Measurements from ENCODE around the gene CALM1.

The CALM1 gene

DNA sequence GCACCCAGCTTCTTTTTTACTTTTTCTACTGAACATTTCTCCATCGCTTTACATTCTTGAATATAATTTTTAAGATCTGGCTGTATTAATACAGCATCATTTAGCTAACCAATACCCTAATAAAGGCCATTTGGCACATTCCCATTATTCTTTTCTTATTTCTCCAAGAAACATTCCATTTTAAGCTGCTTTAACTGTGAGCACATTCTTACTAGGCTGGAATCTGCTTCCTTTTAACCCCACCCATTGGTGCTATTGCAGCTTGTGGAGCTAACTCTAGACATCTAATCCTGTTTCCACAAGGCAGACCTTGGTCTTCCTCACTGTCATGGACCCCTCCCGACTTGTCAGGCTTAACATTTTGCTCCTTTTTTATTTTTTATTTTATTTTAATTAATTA, 15.2 kb downstream of the CALM1 start:
- DNase-seq: no peak

- no peak for DNase-seq
These were observed 19.9 kb downstream of the CALM1 start for GRCh38 chr14:90416720-90417119.

DNA sequence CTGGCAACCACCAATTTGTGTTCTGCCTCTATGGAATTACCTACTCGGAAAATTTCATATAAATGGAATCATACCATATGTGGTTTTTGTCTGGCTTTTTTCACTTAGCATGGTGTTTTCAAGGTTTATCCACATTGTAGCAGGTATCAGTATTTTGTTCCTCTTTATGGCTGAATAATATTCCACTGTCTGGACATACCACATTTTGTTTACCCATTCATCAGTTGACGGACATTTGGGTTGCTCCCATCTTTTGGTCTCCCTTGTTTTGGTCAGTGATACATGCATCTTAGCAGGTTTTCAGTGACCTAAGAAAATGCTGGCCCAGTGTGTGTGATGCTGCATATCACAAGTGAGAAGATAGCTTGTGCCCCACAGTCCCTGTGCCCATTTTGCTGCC, 21.2 kb downstream of the CALM1 start:
- no peak for DNase-seq

GRCh38 chr14:90419200-90419599, 22.4 kb downstream of the CALM1 start:
- DNase-seq: no peak

DNA sequence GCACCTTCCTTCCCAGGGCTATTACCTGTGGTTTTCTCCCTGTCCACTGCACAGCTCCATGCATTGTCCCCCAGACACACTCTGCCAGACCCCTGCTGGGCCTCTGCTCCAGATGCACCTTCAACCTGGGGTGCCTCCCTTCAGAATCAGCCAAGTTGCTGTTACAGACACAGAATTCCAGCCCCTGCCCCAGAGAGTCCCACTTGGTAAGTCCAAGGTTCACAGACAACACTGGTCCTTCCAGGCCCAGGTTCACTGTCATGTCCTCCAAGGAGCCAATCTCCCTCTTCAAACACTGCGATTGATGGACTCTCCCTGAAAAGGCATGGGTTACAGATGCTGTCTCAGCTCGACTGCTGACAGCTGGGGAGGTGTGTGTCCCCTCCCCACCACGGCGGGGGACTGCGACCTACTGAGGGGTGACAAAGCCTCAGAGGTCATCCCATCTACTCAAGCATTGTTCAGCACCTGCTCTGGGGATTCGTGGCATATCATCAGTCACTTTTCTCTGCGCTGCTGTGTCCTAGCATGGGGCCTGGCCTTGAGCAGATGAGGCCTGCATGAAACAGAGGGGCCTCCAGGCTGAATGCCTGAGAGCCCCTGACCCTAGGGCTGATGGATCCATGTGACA, 24.3 kb downstream of the CALM1 start:
- DNase-seq: no peak

GRCh38 chr14:90421632-90422020, 24.8 kb downstream of the CALM1 start:
- DNase-seq: no peak

GRCh38 chr14:90423166-90423565, 26.3 kb downstream of the CALM1 start:
- no peak for DNase-seq

DNA sequence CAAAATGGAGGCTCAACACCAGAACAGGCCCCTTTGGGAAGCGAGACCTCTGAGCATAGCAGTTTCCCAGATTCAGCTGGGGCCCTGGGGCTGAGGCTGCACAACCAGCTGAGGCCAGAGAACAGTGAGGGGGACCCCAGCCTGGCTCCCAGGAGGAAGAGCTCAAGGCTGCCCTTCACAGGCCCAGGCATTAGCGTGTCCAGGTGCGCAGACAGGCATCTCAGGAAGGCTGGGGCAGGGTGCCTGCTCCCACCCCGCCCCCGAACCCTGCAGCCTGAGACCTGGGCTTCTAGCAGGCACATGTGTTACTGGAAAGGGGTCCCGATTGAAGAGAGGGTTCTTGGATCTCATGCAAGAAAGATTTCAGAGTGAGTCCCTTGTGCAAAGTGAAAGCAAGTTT, 27.2 kb downstream of the CALM1 start:
- DNase-seq: no peak

DNA sequence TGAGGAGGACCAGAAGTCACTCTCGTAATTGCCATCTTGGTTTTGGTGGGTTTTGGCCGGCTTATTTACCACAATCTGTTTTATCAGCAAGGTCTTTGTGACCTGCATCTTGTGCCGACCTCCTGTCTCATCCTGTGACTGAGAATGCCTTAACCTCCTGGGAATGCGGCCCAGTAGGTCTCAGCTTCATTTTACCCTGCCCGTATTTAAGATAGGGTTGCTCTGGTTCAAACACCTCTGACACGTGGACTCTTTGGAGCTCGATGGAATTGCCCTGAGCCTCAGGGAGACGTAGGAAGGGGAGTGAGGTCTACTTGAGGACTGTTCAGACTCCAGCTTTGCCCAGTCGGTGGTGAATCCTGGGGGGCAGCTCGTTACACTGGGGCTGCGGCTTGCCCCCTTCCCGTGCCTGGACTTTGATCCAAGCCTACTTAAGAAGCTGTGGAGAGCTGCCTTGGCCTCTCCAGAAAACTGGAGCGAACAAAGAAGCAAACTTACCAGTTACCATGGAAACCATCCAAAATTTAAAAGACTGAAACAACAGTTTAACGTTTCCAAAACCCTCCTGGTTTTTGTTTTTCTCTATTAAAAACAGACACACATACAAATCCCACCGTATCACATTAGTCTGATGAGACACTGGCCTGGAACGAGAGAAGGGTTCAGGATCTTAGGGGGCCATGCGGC, 28.0 kb downstream of the CALM1 start:
- DNase-seq: no peak

- no peak for DNase-seq
These were observed 28.6 kb downstream of the CALM1 start for GRCh38 chr14:90425373-90425879.

GRCh38 chr14:90426031-90426540, 29.3 kb downstream of the CALM1 start:
- DNase-seq: no peak

GRCh38 chr14:90426663-90427062, 29.8 kb downstream of the CALM1 start:
- no peak for DNase-seq

GRCh38 chr14:90427848-90428426, 31.1 kb downstream of the CALM1 start:
- no peak for DNase-seq

DNA sequence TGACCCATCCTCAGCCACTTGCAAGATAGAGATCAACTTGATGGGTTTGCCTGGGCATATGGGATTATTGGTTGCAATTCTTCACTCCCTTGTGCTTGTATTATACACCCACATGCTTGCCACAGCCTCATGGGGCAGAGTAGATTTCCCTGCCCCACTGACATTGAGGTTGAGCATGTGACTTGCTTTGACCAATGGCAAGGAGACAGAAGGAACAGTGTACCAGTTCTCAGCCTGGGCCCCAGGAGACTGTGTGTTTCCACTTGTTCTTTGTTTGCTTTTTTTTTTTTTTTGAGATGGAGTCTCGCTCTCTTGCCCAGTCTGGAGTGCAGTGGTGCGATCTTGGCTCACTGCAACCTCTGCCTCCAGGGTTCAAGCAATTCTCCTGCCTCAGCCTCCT, 31.8 kb downstream of the CALM1 start:
- DNase-seq: no peak

DNA sequence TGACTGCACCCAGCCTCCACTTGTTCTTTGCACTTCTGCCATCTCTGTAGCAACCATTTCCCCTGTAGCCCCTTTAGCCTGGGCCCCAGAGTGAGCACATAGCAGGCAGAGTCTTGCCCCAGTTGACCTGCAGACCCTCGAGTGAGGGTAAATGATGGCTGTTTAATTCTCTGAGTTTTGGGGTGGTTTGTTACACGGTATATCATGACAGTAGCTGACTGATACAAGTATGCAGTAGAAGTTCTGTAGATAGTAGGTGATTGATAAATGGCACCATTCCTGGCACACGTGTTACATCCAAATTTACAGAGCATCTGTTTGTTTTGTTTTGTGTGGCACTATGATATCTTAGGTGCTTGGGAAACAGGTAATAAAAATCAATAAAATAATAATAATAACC, 32.4 kb downstream of the CALM1 start:
- no peak for DNase-seq

GRCh38 chr14:90429754-90430153, 32.9 kb downstream of the CALM1 start:
- DNase-seq: no peak

GRCh38 chr14:90434370-90435020, 37.7 kb downstream of the CALM1 start:
- DNase-seq: no peak

- DNase-seq: no peak
These were observed 42.0 kb downstream of the CALM1 start for GRCh38 chr14:90438841-90439240.

GRCh38 chr14:90440021-90440451, 43.2 kb downstream of the CALM1 start:
- DNase-seq: no peak

- no peak for DNase-seq
These were observed 43.8 kb downstream of the CALM1 start for GRCh38 chr14:90440592-90440991.

DNA sequence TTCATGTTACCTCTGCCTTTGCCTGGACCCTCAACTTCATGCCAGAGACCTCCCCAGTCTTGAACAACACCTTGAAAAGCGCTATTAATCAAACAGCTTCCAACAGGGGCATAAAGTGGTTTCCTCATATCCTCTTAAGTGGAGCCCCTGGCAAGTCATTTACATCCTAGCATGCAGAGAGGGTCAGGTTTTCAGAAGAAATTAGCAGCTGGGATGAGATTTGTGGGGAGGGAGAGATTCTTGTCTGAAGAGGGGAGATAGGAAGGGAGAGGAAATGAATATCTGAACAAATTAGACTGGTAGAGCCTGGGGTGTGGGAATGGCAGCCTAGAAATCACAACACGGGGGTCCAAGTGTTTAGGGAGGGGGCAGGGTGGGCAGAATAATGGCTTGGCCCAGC, 45.6 kb downstream of the CALM1 start:
- no peak for DNase-seq

DNA sequence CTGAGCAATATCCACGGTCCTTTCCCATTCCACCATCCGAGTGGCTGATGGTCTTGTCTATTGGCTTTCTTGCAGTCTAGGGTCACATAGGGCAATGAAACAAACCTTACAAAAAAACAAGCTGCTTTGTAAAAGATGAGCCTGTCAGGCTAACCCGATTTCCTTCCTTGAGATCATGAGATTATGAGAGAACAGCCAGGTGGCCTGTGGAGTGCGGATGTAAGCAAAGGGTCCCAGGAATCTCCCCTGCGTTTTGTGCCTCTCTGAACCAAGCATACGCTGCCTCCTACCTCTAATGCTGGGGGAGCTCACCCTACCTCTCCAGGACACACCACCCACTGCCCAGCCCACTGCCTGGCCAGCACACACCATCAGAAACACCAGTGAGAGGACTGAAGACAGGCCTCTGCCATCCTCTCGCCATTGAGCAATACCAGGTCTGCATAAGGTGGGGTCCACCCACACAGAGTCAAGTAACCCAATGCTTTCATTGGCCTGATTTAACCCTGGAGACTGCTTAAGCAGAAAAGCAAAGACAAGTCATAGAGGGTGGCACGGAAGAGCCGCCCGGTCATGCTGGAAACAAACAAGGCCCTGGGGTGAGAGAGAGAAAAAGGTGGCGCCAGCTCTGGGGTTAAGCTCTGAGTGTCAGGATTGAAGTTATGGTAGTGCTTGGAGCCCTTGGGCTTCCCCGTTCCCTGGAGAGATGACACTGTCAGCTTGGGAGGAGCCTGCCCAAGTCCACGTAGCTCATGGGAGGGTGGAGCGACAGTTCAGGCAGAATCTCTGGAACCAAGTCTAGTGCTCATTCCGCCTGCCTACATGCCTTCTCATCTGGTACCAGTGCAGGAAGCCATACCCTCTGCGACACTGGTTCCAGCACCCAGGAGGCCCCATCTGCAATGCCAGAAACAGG, 46.6 kb downstream of the CALM1 start:
- DNase-seq: no peak
